Progenitor cell of endocrine pancreas (in vitro differentiated cells): ENCODE results near the gene C1QTNF6. TPM values are rescaled to one million over a fixed set of nuclear protein-coding genes. Genes with fewer than 3 reads are reported as not detected.
"Not testable (repeated sequence)": the region's sequence is repeated elsewhere in the genome, so short reads cannot be mapped to it uniquely, and the experiment has no call there.

ENCODE experiments used
- DNase-seq: peaks from one replicate; pipeline ENCODE4 v3.0.0; 2021; ENCODE audit warnings: low spot score; ENCODE audit not compliant: unreplicated experiment
- H3K27ac Mint-ChIP-seq: 2 replicates; pipeline ENCODE4 v1.8.0; 2021; ENCODE audit warnings: mild to moderate bottlenecking, moderate library complexity, mixed read lengths
- H3K27me3 Mint-ChIP-seq: 2 replicates; pipeline ENCODE4 v1.8.0; 2021; ENCODE audit warnings: mixed read lengths
- H3K36me3 Mint-ChIP-seq: 2 replicates; pipeline ENCODE4 v1.8.0; 2022; ENCODE audit warnings: mixed read lengths; ENCODE audit not compliant: insufficient read depth
- H3K4me1 Mint-ChIP-seq: 2 replicates; pipeline ENCODE4 v1.8.0; 2021; ENCODE audit warnings: low read depth, mixed read lengths
- H3K4me3 Mint-ChIP-seq: 2 replicates; pipeline ENCODE4 v1.8.0; 2021; ENCODE audit warnings: low read depth, mild to moderate bottlenecking, moderate library complexity, mixed read lengths
- H3K9me3 Mint-ChIP-seq: 2 replicates; pipeline ENCODE4 v1.8.0; 2021; ENCODE audit warnings: low read depth, mixed read lengths
- total RNA-seq: library from RNA; stranded (reverse); gene quantifications from 2 replicates; pipeline ENCODE4 v1.2.1, GENCODE V29; 2021
- TF ChIP-seq, protein P1 (sequence below): fragments of 200-600 bp; sonication (generic); IDR thresholded peaks from one replicate; pipeline ENCODE4 v1.5.0; 2021; ENCODE audit warnings: antibody characterized with exemption, mild to moderate bottlenecking; ENCODE audit not compliant: unreplicated experiment

Gene C1QTNF6
- total RNA-seq, 1 donor from 2014 or later, result 14.5 TPM

DNA sequence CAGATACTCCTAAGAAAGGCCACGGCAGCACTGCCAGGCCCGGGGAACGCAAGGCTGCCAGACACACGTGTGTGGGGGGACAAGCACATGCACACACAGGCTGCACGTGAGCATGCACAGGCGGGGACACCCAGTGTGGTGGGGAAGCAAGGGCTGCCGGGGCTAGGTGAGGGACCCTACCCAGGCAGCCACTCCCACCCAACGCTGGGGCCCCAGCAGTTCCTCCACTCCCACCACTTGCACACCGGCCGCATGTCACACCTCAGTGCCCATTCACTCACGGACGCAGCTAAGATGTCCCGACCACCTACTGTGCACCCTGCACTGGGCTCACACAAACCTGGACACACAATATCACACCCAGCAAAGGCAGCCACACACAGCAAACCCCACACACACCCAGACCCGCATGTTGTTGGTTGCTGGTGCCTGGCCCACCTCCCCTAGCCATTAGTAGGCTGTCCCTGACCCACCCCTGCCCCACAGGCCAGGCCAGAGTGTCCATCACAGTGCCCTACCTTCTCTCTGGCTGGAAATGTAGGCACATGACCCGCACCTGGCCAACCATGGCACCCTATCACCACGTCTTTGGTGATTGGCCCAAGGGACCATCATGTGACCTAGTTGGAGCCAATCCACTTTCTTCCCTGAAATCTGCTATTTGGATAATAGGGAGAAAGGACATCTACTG, 15.5 kb upstream of the C1QTNF6 start:
- Mint-ChIP-seq H3K4me1 (peaks cover 2% of the 10 kb centered on the region), H3K36me3 (no peaks in the 10 kb centered on the region), H3K9me3 (no peaks in the 10 kb centered on the region), H3K27ac (peak overlapping the region; percentile 16), H3K4me3 (no peak overlapping the region), H3K27me3 (no peaks in the 10 kb centered on the region)
- TF ChIP-seq, protein P1, sequence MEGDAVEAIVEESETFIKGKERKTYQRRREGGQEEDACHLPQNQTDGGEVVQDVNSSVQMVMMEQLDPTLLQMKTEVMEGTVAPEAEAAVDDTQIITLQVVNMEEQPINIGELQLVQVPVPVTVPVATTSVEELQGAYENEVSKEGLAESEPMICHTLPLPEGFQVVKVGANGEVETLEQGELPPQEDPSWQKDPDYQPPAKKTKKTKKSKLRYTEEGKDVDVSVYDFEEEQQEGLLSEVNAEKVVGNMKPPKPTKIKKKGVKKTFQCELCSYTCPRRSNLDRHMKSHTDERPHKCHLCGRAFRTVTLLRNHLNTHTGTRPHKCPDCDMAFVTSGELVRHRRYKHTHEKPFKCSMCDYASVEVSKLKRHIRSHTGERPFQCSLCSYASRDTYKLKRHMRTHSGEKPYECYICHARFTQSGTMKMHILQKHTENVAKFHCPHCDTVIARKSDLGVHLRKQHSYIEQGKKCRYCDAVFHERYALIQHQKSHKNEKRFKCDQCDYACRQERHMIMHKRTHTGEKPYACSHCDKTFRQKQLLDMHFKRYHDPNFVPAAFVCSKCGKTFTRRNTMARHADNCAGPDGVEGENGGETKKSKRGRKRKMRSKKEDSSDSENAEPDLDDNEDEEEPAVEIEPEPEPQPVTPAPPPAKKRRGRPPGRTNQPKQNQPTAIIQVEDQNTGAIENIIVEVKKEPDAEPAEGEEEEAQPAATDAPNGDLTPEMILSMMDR, result no peak
- no peak for DNase-seq

DNA sequence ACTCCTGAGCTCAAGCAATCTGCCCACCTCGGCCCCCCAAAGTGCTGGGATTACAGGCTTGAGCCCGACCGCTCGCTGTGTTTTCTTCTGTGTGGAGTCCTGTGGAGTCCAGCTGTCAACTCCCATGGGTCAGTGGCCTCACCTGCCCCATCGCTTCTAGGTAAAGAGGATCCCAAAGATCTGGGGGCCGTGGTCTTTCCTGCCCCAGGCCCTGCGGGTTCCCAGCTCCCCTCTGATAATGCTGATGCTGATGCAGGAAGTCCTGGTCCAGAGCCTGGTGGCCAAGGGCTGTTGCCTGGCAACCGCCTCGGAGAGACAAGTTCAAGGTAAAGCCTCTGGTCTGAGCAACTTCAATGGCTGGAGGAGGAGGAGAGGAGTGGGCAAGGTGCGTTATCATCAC, 14.7 kb upstream of the C1QTNF6 start:
- Mint-ChIP-seq H3K9me3 (no peaks in the 10 kb centered on the region), H3K27ac (no peak overlapping the region), H3K36me3 (no peaks in the 10 kb centered on the region), H3K4me1 (peaks cover 6% of the 10 kb centered on the region), H3K27me3 (no peaks in the 10 kb centered on the region), H3K4me3 (no peak overlapping the region)
- TF ChIP-seq, protein P1, result no peak
- DNase-seq, result no peak

- Mint-ChIP-seq H3K27me3 (no peaks in the 10 kb centered on the region), H3K4me3 (no peak overlapping the region), H3K27ac (peak overlapping the region; percentile 81), H3K4me1 (peaks cover 6% of the 10 kb centered on the region), H3K9me3 (no peaks in the 10 kb centered on the region), H3K36me3 (no peaks in the 10 kb centered on the region)
- DNase-seq, result no peak
- TF ChIP-seq, protein P1, result no peak
Measured at GRCh38 chr22:37202001-37202555, 14.0 kb upstream of the C1QTNF6 start.

DNA sequence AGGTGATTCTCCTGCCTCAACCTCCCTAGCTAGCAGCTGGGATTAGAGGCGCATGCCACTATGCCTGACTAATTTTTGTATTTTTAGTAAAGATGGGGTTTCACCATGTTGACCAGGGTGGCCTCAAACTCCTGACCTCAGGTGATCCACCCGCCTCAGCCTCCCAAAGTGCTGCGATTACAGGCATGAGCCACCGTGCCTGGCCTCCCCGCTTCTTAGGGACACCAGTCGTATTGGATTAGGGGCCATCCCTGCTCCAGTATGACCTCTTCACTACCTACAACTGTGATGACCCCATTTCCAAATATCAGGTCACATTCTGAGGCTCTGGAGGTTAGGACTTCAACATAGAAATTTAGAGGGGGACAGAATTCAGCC, 13.4 kb upstream of the C1QTNF6 start:
- not testable (repeated sequence) for H3K27me3 Mint-ChIP-seq, H3K9me3 Mint-ChIP-seq, H3K27ac Mint-ChIP-seq, H3K36me3 Mint-ChIP-seq, DNase-seq, H3K4me1 Mint-ChIP-seq, H3K4me3 Mint-ChIP-seq

DNA sequence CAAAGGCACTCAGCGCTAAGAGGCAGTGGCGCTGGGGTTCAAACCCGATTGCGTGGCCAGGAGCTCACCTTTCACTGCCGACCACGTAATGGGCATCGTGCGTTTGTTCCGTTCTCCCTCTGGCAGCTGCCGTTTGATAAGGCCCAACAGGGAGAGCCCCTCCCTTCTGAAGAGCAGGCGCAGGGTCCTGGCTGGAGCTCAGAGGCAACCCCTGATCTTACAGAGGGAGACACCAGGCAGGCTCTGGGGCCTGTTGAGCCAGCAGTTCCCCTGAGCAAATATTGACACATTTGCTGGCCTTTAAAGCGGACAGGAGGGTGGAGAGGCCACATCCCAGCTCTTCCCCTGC, 11.7 kb upstream of the C1QTNF6 start:
- peak overlapping the region; percentile 83 for H3K27ac Mint-ChIP-seq
- H3K27me3 Mint-ChIP-seq, result no peaks in the 10 kb centered on the region
- H3K9me3 Mint-ChIP-seq, result peaks cover under 1% of the 10 kb centered on the region
- H3K4me3 Mint-ChIP-seq, result peak overlapping the region; percentile 81
- H3K4me1 Mint-ChIP-seq, result peaks cover 8% of the 10 kb centered on the region
- DNase-seq, result no peak
- TF ChIP-seq, protein P1, result peak; percentile 8
- no peaks in the 10 kb centered on the region for H3K36me3 Mint-ChIP-seq
